Loucy (cell line): Measurements from ENCODE around the gene ST13.

Experiments used
- CTCF ChIP-seq: fragments of 200-600 bp; sonication (generic); conservative IDR thresholded peaks from 2 replicates; pipeline ENCODE4 v1.5.1; 2014; ENCODE audit warnings: mild to moderate bottlenecking, antibody characterized with exemption, low read length
- EZH2phosphoT487 ChIP-seq: fragments of 200-600 bp; IDR thresholded peaks from 2 replicates; pipeline ENCODE4 v1.6.1; 2018; ENCODE audit warnings: antibody characterized with exemption, mild to moderate bottlenecking, moderate library complexity, borderline replicate concordance

DNA sequence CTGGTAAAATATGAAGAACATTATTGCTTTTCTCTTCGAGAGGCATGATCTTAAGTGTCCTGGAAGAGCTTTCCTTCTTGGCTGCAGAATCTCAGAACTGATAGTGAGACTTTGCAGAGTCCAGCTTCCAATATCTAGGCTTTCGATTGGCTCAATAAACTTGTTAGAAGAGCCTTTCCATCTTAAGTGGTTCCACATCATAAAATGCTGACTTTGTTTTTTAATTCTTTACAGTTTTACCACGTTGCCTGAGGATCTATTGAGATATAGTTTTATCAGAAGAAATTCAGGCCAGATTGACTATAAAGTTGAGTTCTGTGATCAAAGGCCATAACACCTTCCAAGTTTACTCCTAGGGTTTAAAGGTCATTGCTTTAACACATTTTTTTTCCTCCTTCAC is 21.0 kb upstream of the ST13 start:
- no peak for TF ChIP-seq CTCF
- TF ChIP-seq EZH2phosphoT487, result no peak
